HepG2 (cell line): ENCODE results near the gene CALU.

Experiments used
- ARHGAP35 ChIP-seq: sonication (generic); formaldehyde crosslinking; IDR thresholded peaks from 2 replicates; pipeline ENCODE4 v1.9.0; 2022; ENCODE audit warnings: mild to moderate bottlenecking, inconsistent platforms, moderate library complexity, missing genetic modification reagents, borderline replicate concordance
- NR0B2 ChIP-seq: sonication (generic); formaldehyde crosslinking; IDR thresholded peaks from 2 replicates; pipeline ENCODE4 v1.4.0; 2020; ENCODE audit warnings: mild to moderate bottlenecking, missing genetic modification reagents
- SIN3A ChIP-seq: IDR thresholded peaks from 2 replicates; pipeline ENCODE4 v1.6.1; 2011; ENCODE audit warnings: low read depth, mild to moderate bottlenecking, control low read depth, low read length, borderline replicate concordance
- SP4 ChIP-seq: sonication (generic); formaldehyde crosslinking; IDR thresholded peaks from 2 replicates; pipeline ENCODE4 v1.8.1; 2023; ENCODE audit warnings: mild to moderate bottlenecking, missing genetic modification reagents
- ZIK1 ChIP-seq: sonication (generic); formaldehyde crosslinking; IDR thresholded peaks from 2 replicates; pipeline ENCODE4 v1.5.0; 2020; ENCODE audit warnings: mild to moderate bottlenecking, low read depth, missing genetic modification reagents, borderline replicate concordance
- ZKSCAN8 ChIP-seq: IDR thresholded peaks from 2 replicates; pipeline ENCODE4 v1.6.1; 2016; ENCODE audit warnings: borderline replicate concordance, missing genetic modification reagents, missing compliant biosample characterization
- ZNF674 ChIP-seq: sonication (generic); formaldehyde crosslinking; IDR thresholded peaks from 2 replicates; pipeline ENCODE4 v1.5.0; 2020; ENCODE audit warnings: low read depth, mild to moderate bottlenecking, missing genetic modification reagents
- TF ChIP-seq, protein P1 (sequence below): sonication (generic); formaldehyde crosslinking; IDR thresholded peaks from 2 replicates; pipeline ENCODE4 v1.5.0; 2020; ENCODE audit warnings: mild to moderate bottlenecking, missing genetic modification reagents, moderate library complexity
- TF ChIP-seq, protein P2 (sequence below): sonication (generic); formaldehyde crosslinking; conservative IDR thresholded peaks from 2 replicates; pipeline ENCODE4 v1.4.0; 2020; ENCODE audit warnings: missing genetic modification reagents

- TF ChIP-seq SP4 (CRISPR knock-in tag) (no peak), ZNF674 (no peak), SIN3A (no peak), ZKSCAN8 (CRISPR knock-in tag) (no peak), NR0B2 (no peak), ZIK1 (CRISPR knock-in tag) (no peak), ARHGAP35 (CRISPR knock-in tag) (no peak)
- TF ChIP-seq, protein P1, sequence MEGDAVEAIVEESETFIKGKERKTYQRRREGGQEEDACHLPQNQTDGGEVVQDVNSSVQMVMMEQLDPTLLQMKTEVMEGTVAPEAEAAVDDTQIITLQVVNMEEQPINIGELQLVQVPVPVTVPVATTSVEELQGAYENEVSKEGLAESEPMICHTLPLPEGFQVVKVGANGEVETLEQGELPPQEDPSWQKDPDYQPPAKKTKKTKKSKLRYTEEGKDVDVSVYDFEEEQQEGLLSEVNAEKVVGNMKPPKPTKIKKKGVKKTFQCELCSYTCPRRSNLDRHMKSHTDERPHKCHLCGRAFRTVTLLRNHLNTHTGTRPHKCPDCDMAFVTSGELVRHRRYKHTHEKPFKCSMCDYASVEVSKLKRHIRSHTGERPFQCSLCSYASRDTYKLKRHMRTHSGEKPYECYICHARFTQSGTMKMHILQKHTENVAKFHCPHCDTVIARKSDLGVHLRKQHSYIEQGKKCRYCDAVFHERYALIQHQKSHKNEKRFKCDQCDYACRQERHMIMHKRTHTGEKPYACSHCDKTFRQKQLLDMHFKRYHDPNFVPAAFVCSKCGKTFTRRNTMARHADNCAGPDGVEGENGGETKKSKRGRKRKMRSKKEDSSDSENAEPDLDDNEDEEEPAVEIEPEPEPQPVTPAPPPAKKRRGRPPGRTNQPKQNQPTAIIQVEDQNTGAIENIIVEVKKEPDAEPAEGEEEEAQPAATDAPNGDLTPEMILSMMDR (CRISPR knock-in tag) = no peak
- TF ChIP-seq, protein P2, sequence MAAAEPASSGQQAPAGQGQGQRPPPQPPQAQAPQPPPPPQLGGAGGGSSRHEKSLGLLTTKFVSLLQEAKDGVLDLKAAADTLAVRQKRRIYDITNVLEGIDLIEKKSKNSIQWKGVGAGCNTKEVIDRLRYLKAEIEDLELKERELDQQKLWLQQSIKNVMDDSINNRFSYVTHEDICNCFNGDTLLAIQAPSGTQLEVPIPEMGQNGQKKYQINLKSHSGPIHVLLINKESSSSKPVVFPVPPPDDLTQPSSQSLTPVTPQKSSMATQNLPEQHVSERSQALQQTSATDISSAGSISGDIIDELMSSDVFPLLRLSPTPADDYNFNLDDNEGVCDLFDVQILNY (CRISPR knock-in tag) = no peak
Measured at GRCh38 chr7:128721376-128721775, 17.8 kb upstream of the CALU start.
